DND-41 (cell line): ENCODE measurements around the gene SNAPC4.

Source experiments
- ATAC-seq: fragments of 200-7000 bp; cut with Tn5 transposase; 3 replicates; pipeline ENCODE4 v1.9.1; 2021; ENCODE audit warnings: low read depth; ENCODE audit not compliant: insufficient read depth
- DNase-seq: peaks from one replicate; pipeline ENCODE4 v3.0.0-alpha.2; 2020
- H2AFZ ChIP-seq: 2 replicates; pipeline ENCODE4 v1.6.0; 2012; ENCODE audit warnings: low read depth, low read length
- H3K27ac ChIP-seq: 2 replicates; pipeline ENCODE4 v1.5.1; 2012; ENCODE audit warnings: low read length, inconsistent platforms
- H3K27me3 ChIP-seq: fragments of 200-600 bp; sonication (generic); 2 replicates; pipeline ENCODE4 v1.6.0; 2012; ENCODE audit warnings: low read length, mild to moderate bottlenecking, inconsistent platforms; ENCODE audit not compliant: insufficient read depth, poor library complexity
- H3K36me3 ChIP-seq: 2 replicates; pipeline ENCODE4 v1.5.1; 2012; ENCODE audit warnings: low read length, inconsistent platforms; ENCODE audit not compliant: insufficient read depth
- H3K4me1 ChIP-seq: 2 replicates; pipeline ENCODE4 v1.5.1; 2012; ENCODE audit warnings: mild to moderate bottlenecking, low read length; ENCODE audit not compliant: insufficient read depth
- H3K4me2 ChIP-seq: 2 replicates; pipeline ENCODE4 v1.6.0; 2012; ENCODE audit warnings: mild to moderate bottlenecking, moderate library complexity, low read length, inconsistent platforms; ENCODE audit not compliant: insufficient read depth
- H3K4me3 ChIP-seq, 2 experiments: fragments of 200-600 bp in 1 of 2; shearing (Covaris generic) in 1 of 2; 2 replicates each; pipeline ENCODE4 v1.5.1; 2012 to 2016; ENCODE audit warnings: inconsistent platforms in 2 of 2, low read length in 2 of 2, mild to moderate bottlenecking in 2 of 2, low read depth in 1 of 2, moderate library complexity in 1 of 2
- H3K79me2 ChIP-seq: 2 replicates; pipeline ENCODE4 v1.6.0; 2012; ENCODE audit warnings: low read length, inconsistent platforms; ENCODE audit not compliant: insufficient read depth
- H3K9ac ChIP-seq: 2 replicates; pipeline ENCODE4 v1.6.0; 2012; ENCODE audit warnings: low read depth, mild to moderate bottlenecking, inconsistent platforms, low read length, moderate library complexity
- H3K9me3 ChIP-seq: 2 replicates; pipeline ENCODE4 v1.5.1; 2012; ENCODE audit warnings: low read length, moderate library complexity, mild to moderate bottlenecking, inconsistent platforms; ENCODE audit not compliant: insufficient read depth, severe bottlenecking
- H4K20me1 ChIP-seq: 2 replicates; pipeline ENCODE4 v1.6.0; 2012; ENCODE audit warnings: low read length; ENCODE audit not compliant: insufficient read depth
- CTCF ChIP-seq: IDR thresholded peaks from 2 replicates; pipeline ENCODE4 v1.5.1; 2012; ENCODE audit warnings: borderline replicate concordance, low read length, moderate library complexity, mild to moderate bottlenecking; ENCODE audit not compliant: poor library complexity, severe bottlenecking; ENCODE audit errors: extremely low read depth
- EZH2 ChIP-seq: IDR thresholded peaks from 3 replicates; pipeline ENCODE4 v1.6.1; 2012; ENCODE audit warnings: borderline replicate concordance, low read depth, mild to moderate bottlenecking, moderate library complexity, low read length, inconsistent platforms; ENCODE audit not compliant: severe bottlenecking

The SNAPC4 gene

DNA sequence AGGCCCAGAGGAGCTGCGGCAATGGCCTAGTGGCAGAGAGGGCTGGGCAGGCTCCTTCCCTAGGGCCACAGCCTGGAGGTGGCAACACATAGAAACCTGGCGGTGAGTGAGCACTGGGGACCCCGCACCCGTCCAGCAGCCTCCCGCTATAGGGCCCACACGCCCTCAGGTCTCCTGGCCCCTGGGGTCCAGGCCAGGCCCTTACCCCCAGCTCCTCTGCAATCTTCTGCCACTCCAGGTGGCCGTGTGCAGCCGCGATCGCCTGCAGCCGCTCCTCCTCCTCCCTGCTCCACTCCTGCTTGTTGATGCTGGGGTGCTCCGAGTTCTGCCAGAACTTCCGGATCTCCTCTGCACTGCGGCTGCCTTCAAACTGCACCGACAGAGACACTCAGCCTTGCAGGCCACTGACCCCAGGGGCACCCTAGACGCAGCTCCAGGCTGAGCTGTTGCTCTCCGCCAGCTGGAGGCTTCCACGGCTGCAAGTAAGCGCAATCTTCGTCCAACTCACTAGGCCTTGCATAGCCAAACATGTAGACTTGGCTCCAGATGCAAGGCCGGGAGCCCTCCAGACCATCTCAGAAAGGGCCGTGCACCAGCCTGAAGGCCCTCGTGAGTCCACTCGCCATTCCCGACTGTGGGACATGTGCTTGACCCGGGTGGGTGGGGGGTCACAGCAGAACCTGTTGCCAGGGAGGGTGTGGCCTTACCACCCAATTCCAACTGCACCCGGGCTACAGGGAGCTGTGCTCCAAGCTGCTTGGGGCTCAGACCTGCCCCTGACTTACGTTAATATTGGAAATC is 8.0 kb downstream of the SNAPC4 start:
- no peaks in the 10 kb centered on the region for H3K27me3 ChIP-seq
- ATAC-seq (no peak), DNase-seq (no peak)
- no peaks in the 10 kb centered on the region for H3K4me1 ChIP-seq
- H3K4me2 ChIP-seq, result no peak overlapping the region
- TF ChIP-seq CTCF (no peak), EZH2 (no peak)
- H3K79me2 ChIP-seq, result no peaks in the 10 kb centered on the region
- no peak overlapping the region for H3K9ac ChIP-seq
- H3K27ac ChIP-seq, result no peak overlapping the region
- peaks cover 12% of the 10 kb centered on the region; the same call in 1 of the 2 replicates for H4K20me1 ChIP-seq
- H3K9me3 ChIP-seq, result no peaks in the 10 kb centered on the region
- H3K36me3 ChIP-seq, result peaks cover 83% of the 10 kb centered on the region
- H2AFZ ChIP-seq, result no peak overlapping the region
- H3K4me3 ChIP-seq, result no peak overlapping the region

DNA sequence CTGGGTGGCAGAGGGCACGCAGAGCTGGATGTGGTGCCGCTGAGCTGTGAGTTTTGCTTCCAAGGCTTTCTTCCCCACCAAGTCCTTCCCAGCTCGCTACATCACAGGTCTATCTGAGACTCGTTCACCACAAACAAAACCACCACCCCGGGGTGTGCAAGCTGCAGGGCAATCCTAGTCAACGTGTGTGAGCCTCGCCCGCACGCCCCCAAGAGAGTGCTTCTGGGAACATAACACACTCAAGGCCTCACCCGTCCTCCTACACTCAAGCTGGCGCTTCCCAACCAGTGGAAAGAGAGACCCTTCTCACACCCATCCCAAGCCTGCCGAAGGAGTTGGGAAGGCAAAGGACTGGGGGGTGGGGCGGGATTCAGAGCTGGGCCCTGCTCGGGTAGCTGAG is 10.6 kb downstream of the SNAPC4 start:
- Histone ChIP-seq H3K27me3 (no peaks in the 10 kb centered on the region), H3K36me3 (peaks cover 64% of the 10 kb centered on the region), H3K9ac (no peak overlapping the region), H3K4me2 (no peak overlapping the region), H3K27ac (no peak overlapping the region), H3K9me3 (no peaks in the 10 kb centered on the region), H2AFZ (no peak overlapping the region), H3K79me2 (no peaks in the 10 kb centered on the region), H3K4me3 (no peak overlapping the region), H4K20me1 (peaks cover 10% of the 10 kb centered on the region; the same call in 1 of the 2 replicates), H3K4me1 (peaks cover 10% of the 10 kb centered on the region)
- ATAC-seq (no peak), DNase-seq (no peak)
- no peak for TF ChIP-seq EZH2
- TF ChIP-seq CTCF, result no peak

DNA sequence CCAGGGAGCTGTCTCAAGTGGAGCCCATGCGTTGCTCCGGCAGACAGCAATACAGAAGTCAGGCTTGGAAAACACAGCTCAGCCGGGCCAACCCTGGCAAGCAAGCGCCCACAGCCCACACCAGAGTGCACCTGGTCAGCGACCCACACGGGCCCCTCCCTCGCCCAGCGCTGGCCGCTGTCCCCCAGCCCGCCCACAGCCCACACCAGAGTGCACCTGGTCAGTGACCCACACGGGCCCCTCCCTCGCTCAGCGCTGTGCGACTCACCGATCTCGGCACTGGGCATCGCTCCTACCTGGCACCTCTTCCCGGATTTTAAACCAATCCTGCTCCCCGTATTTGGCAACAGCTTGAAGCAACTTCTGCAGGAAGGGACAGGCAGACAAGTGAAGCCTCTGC is 12.8 kb downstream of the SNAPC4 start:
- H3K36me3 ChIP-seq, result peaks cover 61% of the 10 kb centered on the region
- H3K4me3 ChIP-seq, result no peak overlapping the region
- DNase-seq (no peak), ATAC-seq (no peak)
- TF ChIP-seq CTCF, result no peak
- TF ChIP-seq EZH2, result no peak
- H3K9me3 ChIP-seq, result no peaks in the 10 kb centered on the region
- H3K4me2 ChIP-seq, result no peak overlapping the region
- peaks cover 13% of the 10 kb centered on the region for H3K4me1 ChIP-seq
- H4K20me1 ChIP-seq, result peaks cover 22% of the 10 kb centered on the region
- no peaks in the 10 kb centered on the region for H3K27me3 ChIP-seq
- no peak overlapping the region for H3K27ac ChIP-seq
- H2AFZ ChIP-seq, result no peak overlapping the region
- H3K9ac ChIP-seq, result no peak overlapping the region
- no peaks in the 10 kb centered on the region for H3K79me2 ChIP-seq
